ENCODE data around the gene SPTLC2.

Gene SPTLC2

GRCh38 chr14:77474479-77475177, 141.8 kb downstream of the SPTLC2 start:
- Mint-ChIP-seq H3K4me3 (no peak overlapping the region), H3K36me3 (ENCODE audit: low read depth) (peaks cover 2% of the 10 kb centered on the region), H3K27ac (no peak overlapping the region), H3K9me3 (no peaks in the 10 kb centered on the region), H3K4me1 (no peaks in the 10 kb centered on the region), H3K27me3 (no peaks in the 10 kb centered on the region)
- no peak for ATAC-seq
- DNase-seq: no peak

GRCh38 chr14:77473921-77474320, 142.5 kb downstream of the SPTLC2 start:
- Mint-ChIP-seq H3K4me1 (no peaks in the 10 kb centered on the region), H3K27me3 (no peaks in the 10 kb centered on the region), H3K36me3 (ENCODE audit: low read depth) (peaks cover 9% of the 10 kb centered on the region), H3K4me3 (no peak overlapping the region), H3K27ac (no peak overlapping the region), H3K9me3 (no peaks in the 10 kb centered on the region)
- ATAC-seq: no peak
- no peak for DNase-seq

- ATAC-seq: no peak
- DNase-seq: no peak
- Mint-ChIP-seq H3K4me3 (no peak overlapping the region), H3K9me3 (no peaks in the 10 kb centered on the region), H3K36me3 (ENCODE audit: low read depth) (peaks cover 38% of the 10 kb centered on the region), H3K4me1 (no peaks in the 10 kb centered on the region), H3K27me3 (no peaks in the 10 kb centered on the region), H3K27ac (no peak overlapping the region)
Measured at GRCh38 chr14:77470224-77470870, 146.1 kb downstream of the SPTLC2 start.

GRCh38 chr14:77469539-77469938, 146.9 kb downstream of the SPTLC2 start:
- no peak for DNase-seq
- Mint-ChIP-seq H3K9me3 (no peaks in the 10 kb centered on the region), H3K36me3 (ENCODE audit: low read depth) (peaks cover 46% of the 10 kb centered on the region), H3K27me3 (no peaks in the 10 kb centered on the region), H3K27ac (no peak overlapping the region), H3K4me1 (no peaks in the 10 kb centered on the region), H3K4me3 (no peak overlapping the region)
- ATAC-seq: no peak

GRCh38 chr14:77469067-77469505, 147.4 kb downstream of the SPTLC2 start:
- peaks cover 48% of the 10 kb centered on the region for H3K36me3 Mint-ChIP-seq (ENCODE audit: low read depth)
- H3K9me3 Mint-ChIP-seq: no peaks in the 10 kb centered on the region
- H3K4me3 Mint-ChIP-seq: no peak overlapping the region
- H3K27me3 Mint-ChIP-seq: no peaks in the 10 kb centered on the region
- H3K4me1 Mint-ChIP-seq: no peaks in the 10 kb centered on the region
- ATAC-seq: no peak
- DNase-seq: no peak
- peak overlapping the region; percentile 52 for H3K27ac Mint-ChIP-seq

- ATAC-seq (no peak), DNase-seq (no peak)
- Mint-ChIP-seq H3K27ac (no peak overlapping the region), H3K27me3 (no peaks in the 10 kb centered on the region), H3K4me1 (peaks cover 3% of the 10 kb centered on the region), H3K9me3 (no peaks in the 10 kb centered on the region), H3K36me3 (ENCODE audit: low read depth) (peaks cover 57% of the 10 kb centered on the region), H3K4me3 (no peak overlapping the region)
Measured at GRCh38 chr14:77467801-77468200, 148.6 kb downstream of the SPTLC2 start.

GRCh38 chr14:77459072-77459723, 157.2 kb downstream of the SPTLC2 start:
- H3K27ac Mint-ChIP-seq: peak overlapping the region; percentile 100
- H3K4me1 Mint-ChIP-seq: peaks cover 40% of the 10 kb centered on the region
- ATAC-seq: no peak
- no peaks in the 10 kb centered on the region for H3K27me3 Mint-ChIP-seq
- H3K4me3 Mint-ChIP-seq: peak overlapping the region; percentile 100
- peaks cover 47% of the 10 kb centered on the region for H3K36me3 Mint-ChIP-seq (ENCODE audit: low read depth)
- H3K9me3 Mint-ChIP-seq: no peaks in the 10 kb centered on the region
- DNase-seq: peak; percentile 76

GRCh38 chr14:77458249-77458950, 158.0 kb downstream of the SPTLC2 start:
- peak; percentile 25 for ATAC-seq
- peak; percentile 48 for DNase-seq
- no peaks in the 10 kb centered on the region for H3K9me3 Mint-ChIP-seq
- peak overlapping the region; percentile 100 for H3K27ac Mint-ChIP-seq
- H3K4me3 Mint-ChIP-seq: peak overlapping the region; percentile 100
- H3K4me1 Mint-ChIP-seq: peaks cover 36% of the 10 kb centered on the region
- H3K27me3 Mint-ChIP-seq: no peaks in the 10 kb centered on the region
- H3K36me3 Mint-ChIP-seq (ENCODE audit: low read depth): peaks cover 43% of the 10 kb centered on the region

- Mint-ChIP-seq H3K4me3 (peak within 1 kb of the TSS; percentile 100), H3K27me3 (no peaks in the 10 kb centered on the region), H3K4me1 (peaks cover 36% of the 10 kb centered on the region), H3K9me3 (no peaks in the 10 kb centered on the region), H3K27ac (peak within 1 kb of the TSS; percentile 100), H3K36me3 (ENCODE audit: low read depth) (peaks cover 43% of the 10 kb centered on the region)
- DNase-seq (peak; percentile 90), ATAC-seq (peak; percentile 98)
Measured at GRCh38 chr14:77457522-77458248, 158.8 kb downstream of the SPTLC2 start, which contains the start of the genes AHSA1 and VIPAS39. Gene AHSA1, plus strand, starts transcription at chr14:77458093. Its CDS starts 97 bp downstream, at chr14:77458190. Gene VIPAS39, minus strand, starts transcription at chr14:77457601. Its CDS starts 3,499 bp downstream, at chr14:77454102.

- no peaks in the 10 kb centered on the region for H3K27me3 Mint-ChIP-seq
- H3K9me3 Mint-ChIP-seq: no peaks in the 10 kb centered on the region
- H3K4me1 Mint-ChIP-seq: peaks cover 36% of the 10 kb centered on the region
- peak overlapping the region; percentile 100 for H3K27ac Mint-ChIP-seq
- DNase-seq: no peak
- peak overlapping the region; percentile 100 for H3K4me3 Mint-ChIP-seq
- ATAC-seq: peak; percentile 0
- peaks cover 38% of the 10 kb centered on the region for H3K36me3 Mint-ChIP-seq (ENCODE audit: low read depth)
Measured at GRCh38 chr14:77457115-77457521, 159.3 kb downstream of the SPTLC2 start.

Data from activated naive CD8-positive, alpha-beta T cell treated with anti-CD3 and anti-CD28 coated beads, Interleukin-2, amount 50 U/mL, for 24 hours (primary cell).